ENCODE data around the gene SPANXN4.

Gene SPANXN4

DNA sequence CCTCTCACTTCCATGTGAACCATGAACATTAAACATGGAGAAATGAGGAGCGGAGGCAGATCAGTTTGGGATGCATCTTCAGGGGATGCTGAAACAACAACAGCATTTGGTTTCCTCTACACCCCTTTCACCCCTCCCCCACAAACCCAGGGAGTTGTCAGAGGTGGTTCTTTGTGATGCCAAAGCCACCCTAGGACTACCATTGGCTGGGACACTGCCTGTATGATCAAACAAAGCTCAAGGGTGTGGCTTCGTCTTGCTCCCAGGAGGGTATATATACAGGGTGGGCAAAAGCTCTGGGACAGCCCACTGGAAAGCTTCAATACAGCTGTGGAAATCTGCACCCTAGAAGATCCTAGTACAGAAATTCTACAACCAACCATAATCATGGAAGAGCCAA is at the start of gene SPANXN4:
Gene SPANXN4 (plus strand): TSS at position 301 of the 400 bp plus-strand sequence. CDS start 87 bp downstream, at position 388.
- in situ Hi-C loops (cut with MboI; ENCODE audit: low sequenced_read_pairs) = no loop called here

DNA sequence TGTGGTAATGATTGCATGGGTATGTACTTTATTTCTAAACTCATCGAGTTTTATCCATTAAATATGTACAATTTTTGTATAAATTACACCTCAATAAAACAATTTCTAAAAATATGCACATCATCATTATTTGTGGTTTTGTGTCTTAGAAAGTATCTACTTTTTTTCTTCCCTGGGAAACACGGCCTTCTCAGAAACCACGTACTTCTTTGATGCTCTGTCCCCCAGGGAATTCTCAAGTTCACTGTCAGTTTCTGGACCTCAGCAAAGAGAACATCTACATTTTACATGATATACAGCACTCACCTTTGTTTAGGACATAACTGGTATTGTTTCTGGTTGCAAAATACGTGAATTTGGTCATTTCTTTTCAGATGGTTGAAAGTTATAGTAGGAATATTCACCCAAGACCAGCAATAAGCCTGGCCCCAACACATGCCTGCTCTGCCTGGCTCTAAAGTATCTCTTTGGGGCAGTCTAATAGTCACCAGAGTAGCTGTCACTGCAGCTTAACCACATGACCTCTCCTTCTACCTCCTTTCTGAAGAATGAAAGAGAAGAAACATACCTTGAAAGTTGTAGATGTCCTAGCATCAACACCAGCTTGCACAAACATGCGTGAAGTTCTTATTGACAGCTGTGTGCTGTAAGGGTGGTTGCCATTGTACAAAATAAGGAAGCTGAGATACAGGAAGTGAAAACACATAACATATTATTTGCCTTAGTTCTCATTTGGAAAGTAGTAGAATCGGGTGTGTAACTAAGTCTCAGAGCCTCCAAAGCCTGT is 48.4 kb upstream of the SPANXN4 start:
- in situ Hi-C loops (cut with MboI; ENCODE audit: low sequenced_read_pairs) = no loop called here

GRCh38 chrX:142978130-142978684 is 47.5 kb upstream of the SPANXN4 start:
- in situ Hi-C loops (cut with MboI; ENCODE audit: low sequenced_read_pairs) = no loop called here

DNA sequence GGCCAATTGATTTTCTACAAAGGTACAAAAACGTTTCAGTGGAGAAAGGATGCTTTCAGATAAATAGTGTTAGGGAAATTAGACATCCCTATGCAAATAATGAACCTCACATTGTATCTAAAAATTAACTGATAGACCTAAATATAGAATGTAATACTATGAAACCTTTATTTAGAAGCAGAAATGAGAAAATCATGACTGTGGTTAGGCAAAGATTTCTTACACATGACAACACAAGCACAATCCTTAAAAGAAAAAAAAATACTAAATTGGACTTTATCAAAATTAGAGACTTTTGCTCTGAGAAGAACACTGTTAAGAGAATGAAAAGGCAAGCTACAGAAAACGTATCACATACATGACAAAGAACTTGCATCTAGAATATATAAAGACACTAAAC is 43.0 kb upstream of the SPANXN4 start:
- in situ Hi-C loops (cut with MboI; ENCODE audit: low sequenced_read_pairs) = no loop called here

DNA sequence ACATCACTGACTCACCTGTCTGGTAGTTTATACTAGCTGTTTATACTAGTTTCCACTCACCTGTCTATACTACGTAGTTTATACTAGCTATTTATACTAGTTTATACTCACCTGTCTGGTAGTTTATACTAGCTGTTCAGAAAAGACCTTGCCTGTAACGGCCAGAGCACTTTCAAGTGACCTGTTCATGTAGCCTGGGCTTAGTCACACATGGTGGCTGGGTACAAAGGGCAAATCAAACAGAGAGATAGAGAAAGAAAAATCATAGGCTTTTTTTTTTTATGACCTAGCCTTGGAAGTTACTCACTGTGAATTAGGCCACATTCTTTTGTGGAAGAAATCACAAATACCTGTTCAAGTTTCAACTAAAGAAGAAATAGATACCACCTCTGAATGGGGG is 30.7 kb upstream of the SPANXN4 start:
- in situ Hi-C loops (cut with MboI; ENCODE audit: low sequenced_read_pairs) = no loop called here

- in situ Hi-C loops (cut with MboI; ENCODE audit: low sequenced_read_pairs) = no loop called here
Observed at GRCh38 chrX:142998447-142999198, 27.1 kb upstream of the SPANXN4 start.

DNA sequence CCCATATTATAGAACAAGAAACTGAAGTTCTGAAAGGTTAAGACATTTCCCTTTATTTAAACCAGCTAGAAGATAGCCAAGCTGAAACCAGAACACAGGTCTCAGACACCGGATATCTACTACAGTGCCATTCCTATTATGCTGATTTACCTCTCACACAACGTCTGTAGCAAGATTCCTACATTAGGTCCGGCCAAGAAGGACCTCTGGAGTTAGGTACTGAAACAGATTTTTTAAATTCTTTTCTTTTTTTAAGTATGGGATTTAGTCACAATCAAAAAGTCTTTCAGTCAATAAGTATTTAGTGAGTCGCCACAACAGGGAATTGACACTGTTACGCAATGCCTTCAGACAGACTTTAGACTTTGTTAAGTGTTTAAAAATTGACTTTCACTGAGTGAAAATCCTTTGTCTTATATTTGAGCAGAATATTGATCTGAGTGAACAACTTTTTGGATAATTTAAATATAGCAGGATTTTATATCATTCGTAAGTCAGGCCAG is 26.5 kb upstream of the SPANXN4 start:
- in situ Hi-C loops (cut with MboI; ENCODE audit: low sequenced_read_pairs) = no loop called here

DNA sequence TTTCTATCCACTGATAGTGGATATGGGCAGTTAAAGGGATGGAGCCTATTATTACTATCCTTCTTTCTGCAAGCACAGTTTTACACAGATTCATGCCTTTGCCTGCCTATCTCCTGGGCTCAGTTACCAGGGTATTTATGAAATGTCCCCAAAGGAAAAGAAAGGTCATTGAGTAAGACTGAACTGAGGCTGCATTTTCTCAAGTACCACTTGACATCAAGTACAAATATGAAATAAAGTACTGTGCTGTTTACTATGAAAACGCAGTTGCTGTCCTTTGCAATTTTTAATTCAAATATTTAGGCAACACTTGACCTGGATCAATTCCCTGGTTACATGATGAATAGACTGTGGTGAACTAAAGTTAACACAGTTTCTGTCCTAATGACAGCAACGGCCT is 23.5 kb upstream of the SPANXN4 start:
- in situ Hi-C loops (cut with MboI; ENCODE audit: low sequenced_read_pairs) = no loop called here

GRCh38 chrX:143017272-143017671 is 8.5 kb upstream of the SPANXN4 start:
- in situ Hi-C loops (cut with MboI; ENCODE audit: low sequenced_read_pairs) = no loop called here

- in situ Hi-C loops (cut with MboI; ENCODE audit: low sequenced_read_pairs) = no loop called here
Observed at GRCh38 chrX:143027275-143027674, 1.5 kb downstream of the SPANXN4 start.

- in situ Hi-C loops (cut with MboI; ENCODE audit: low sequenced_read_pairs) = no loop called here
Observed at GRCh38 chrX:143047511-143047910, 21.8 kb downstream of the SPANXN4 start.

- in situ Hi-C loops (cut with MboI; ENCODE audit: low sequenced_read_pairs) = no loop called here
Observed at GRCh38 chrX:143058120-143058519, 32.4 kb downstream of the SPANXN4 start.

- in situ Hi-C loops (cut with MboI; ENCODE audit: low sequenced_read_pairs) = no loop called here
Observed at GRCh38 chrX:143081231-143081630, 55.5 kb downstream of the SPANXN4 start.

GRCh38 chrX:143082537-143082936 is 56.8 kb downstream of the SPANXN4 start:
- in situ Hi-C loops (cut with MboI; ENCODE audit: low sequenced_read_pairs) = no loop called here

Measured in HL-60/S4 treated with phorbol 12-myristate 13-acetate at 8.2 ng/mL for 4 days and 3 days (cell line).